Caki2 (cell line): Measurements from ENCODE around the gene HEYL. TPM values are rescaled to one million over a fixed set of nuclear protein-coding genes. Genes with fewer than 3 reads are reported as not detected.

ENCODE experiments used
- DNase-seq: peaks from one replicate; pipeline ENCODE4 v3.0.0-alpha.2; 2015; ENCODE audit warnings: low read depth
- in situ Hi-C: cut with HindIII; loops from 2 replicates; pipeline ENCODE4 v1.10.0; 2016; ENCODE audit warnings: low sequenced_read_pairs, low pct_unique_long_range_greater_than_20kb, mixed read lengths
- total RNA-seq: library from RNA; depleted of rRNA; stranded (reverse); fragments of >200 nt; shearing (Covaris generic); gene quantifications from 2 replicates; pipeline ENCODE4 v1.2.3, GENCODE V29; 2014; ENCODE audit warnings: low replicate concordance; rRNA removed

Gene HEYL
- total RNA-seq, 1 experiment from 2014 or later: 0.98 TPM

DNA sequence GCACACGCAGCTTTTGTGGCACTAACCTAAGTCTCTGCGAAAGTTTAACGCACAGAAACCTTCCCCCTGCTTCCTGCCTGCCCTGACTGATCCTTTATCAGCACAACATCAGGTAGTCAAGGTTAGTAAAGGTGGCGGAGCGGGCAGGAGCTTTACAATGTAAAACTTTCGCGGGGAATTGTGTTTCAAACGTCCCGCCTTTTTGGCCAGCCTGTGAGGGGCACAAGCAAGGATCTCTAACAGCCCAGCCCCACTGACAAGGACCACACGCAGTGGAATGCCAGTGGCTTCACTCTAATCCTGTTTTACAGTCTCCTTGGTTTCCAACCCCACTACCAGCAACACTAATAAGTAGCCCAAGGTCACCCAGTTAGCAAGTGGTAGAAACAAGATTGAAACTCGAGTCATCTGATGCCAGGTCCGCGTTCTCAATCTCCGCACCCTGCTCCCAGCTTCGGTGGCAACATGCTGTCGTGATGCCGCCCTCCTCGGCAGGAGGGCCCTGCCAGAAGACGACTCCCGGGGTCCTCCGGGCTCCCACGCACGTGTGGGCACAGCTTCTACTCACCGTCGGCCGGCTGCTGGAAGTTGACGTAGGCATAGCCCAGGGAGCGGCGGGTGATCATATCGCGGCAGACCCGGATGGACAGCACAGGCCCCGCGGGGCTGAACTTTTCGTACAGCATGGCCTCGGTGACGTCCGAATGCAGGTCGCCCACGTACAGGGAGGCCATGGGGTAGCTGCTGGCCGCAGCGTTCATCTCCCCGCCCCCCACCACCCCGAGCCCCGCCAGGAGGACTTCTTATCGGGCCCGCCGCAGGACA lies 64.0 kb downstream of the HEYL start:
- in situ Hi-C loops: no loop called here
- DNase-seq: no peak

DNA sequence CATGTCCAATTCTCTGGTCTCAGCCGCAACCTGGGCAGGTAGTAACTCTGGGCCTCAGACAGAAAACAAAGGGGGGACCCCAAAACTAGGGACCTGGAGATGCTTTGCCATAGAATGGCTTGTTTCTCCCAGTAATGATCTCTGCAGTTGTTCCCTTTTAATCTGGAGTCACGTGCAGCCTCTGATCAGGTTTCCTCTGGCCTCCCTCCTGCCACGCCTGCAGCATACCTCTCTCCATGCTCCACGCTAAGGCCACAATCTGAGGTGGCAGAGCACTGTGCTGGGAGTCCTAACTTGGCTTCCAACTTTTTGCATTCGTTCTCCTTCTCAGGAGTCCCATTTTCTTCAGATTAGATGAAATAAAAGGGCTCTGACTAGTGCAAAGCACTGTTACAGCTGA lies 64.8 kb downstream of the HEYL start:
- in situ Hi-C loops: no loop called here
- no peak for DNase-seq

Other genes with a start within 250 kb of the HEYL start
- not detected in 2 replicates for gene BMP8A, start 148.0 kb downstream of the HEYL start, total RNA-seq
- gene PABPC4, start 62.9 kb downstream of the HEYL start, total RNA-seq: 65.1 and 86.2 TPM in 2 replicates
- gene NT5C1A, start 32.5 kb upstream of the HEYL start, total RNA-seq: not detected in 2 replicates
- gene HPCAL4, start 51.8 kb upstream of the HEYL start, total RNA-seq: 0.03 TPM in 1 of 2 replicates, not detected in the other
- 50.3 and 55.9 TPM in 2 replicates for gene PPIE, start 99.2 kb upstream of the HEYL start, total RNA-seq
- 1.1 and 4.3 TPM in 2 replicates for gene OXCT2, start 131.7 kb upstream of the HEYL start, total RNA-seq
- 1.7 and 5.7 TPM in 2 replicates for gene BMP8B, start 149.2 kb upstream of the HEYL start, total RNA-seq
- gene TRIT1, start 243.9 kb upstream of the HEYL start, total RNA-seq: 16.3 and 21.7 TPM in 2 replicates